Body of pancreas (tissue), 4 donors: ENCODE measurements around the gene DAB1. TPM values are rescaled to one million over a fixed set of nuclear protein-coding genes. Genes with fewer than 3 reads are reported as not detected.

Source experiments
- ATAC-seq: fragments of 150-250 bp; one replicate; pipeline ENCODE4 v1.9.1; 2016
- DNase-seq, 4 donors: peaks; one replicate each; pipeline ENCODE4 v3.0.0-alpha.2; 2019
- H3K27ac ChIP-seq, 4 donors: fragments of 200-600 bp; sonication (generic); 1 replicate in 3 of 4; 2 replicates in 1 of 4; pipeline versions ENCODE4 v1.5.1 to v1.6.1; 2016 to 2019; ENCODE audit warnings: mild to moderate bottlenecking in 1 of 4, mixed read lengths in 1 of 4, moderate library complexity in 1 of 4
- H3K27me3 ChIP-seq, 2 donors: fragments of 200-600 bp; sonication (generic); one replicate each; pipeline ENCODE4 v1.6.0; 2016; ENCODE audit warnings: mild to moderate bottlenecking in 1 of 2
- H3K36me3 ChIP-seq, 2 donors: fragments of 200-600 bp; sonication (generic); replicated peaks in 1 of 2; 2 replicates each; pipeline ENCODE4 v1.5.1; 2016; ENCODE audit warnings: low read depth in 2 of 2; ENCODE audit not compliant: insufficient read depth in 1 of 2
- H3K4me1 ChIP-seq: fragments of 200-600 bp; sonication (generic); one replicate; pipeline ENCODE4 v1.6.0; 2016
- H3K4me3 ChIP-seq, 2 donors: fragments of 200-600 bp; sonication (generic); 1 replicate in 1 of 2; 2 replicates in 1 of 2; pipeline ENCODE4 v1.5.1; 2016 to 2019
- H3K9me3 ChIP-seq, 3 donors: fragments of 200-600 bp; sonication (generic); 1 replicate in 2 of 3; 2 replicates in 1 of 3; pipeline ENCODE4 v1.5.1; 2016
- CTCF ChIP-seq, 7 experiments: fragments of 450-650 bp in 4 of 7; fragments of 200-600 bp in 3 of 7; sonication (generic) in 3 of 7; IDR thresholded peaks; one replicate each; pipeline ENCODE4 v1.5.1; 2016 to 2019; ENCODE audit warnings: antibody characterized with exemption in 7 of 7
- POLR2A ChIP-seq, 3 donors: fragments of 450-650 bp; IDR thresholded peaks; one replicate each; pipeline ENCODE4 v1.6.1; 2016; ENCODE audit warnings: antibody characterized with exemption in 3 of 3, mild to moderate bottlenecking in 2 of 3
- WGBS, 2 donors: methylation state at CpG; one replicate each; pipeline ENCODE4 v1.1.5; 2017; 5-methylcytosine and 5-hydroxymethylcytosine counted together
- intact Hi-C: fragments of 100-400 bp; cut with DNase I; formaldehyde crosslinking; loops from one replicate; pipeline ENCODE4 v1.15.1; 2023
- total RNA-seq, 2 donors: library from RNA; depleted of rRNA; stranded (reverse); fragments of >200 nt; gene quantifications; one replicate each; pipeline ENCODE4 v1.1.0, GENCODE V29; 2016

Gene DAB1
- total RNA-seq, 2 donors from 2014 or later: under 0.01 TPM; not detected in 1

- DNase-seq (no peak), ATAC-seq (no peak)
- 28 to 30% methylated on average over 2 of the region's 2 CpGs for WGBS, 2 donors
- intact Hi-C loops: no loop called here
- no peaks in the 10 kb centered on the region for H3K4me1 ChIP-seq
- H3K36me3 ChIP-seq: no peaks in the 10 kb centered on the region
- no peak overlapping the region for H3K4me3 ChIP-seq
- H3K27me3 ChIP-seq: no peaks in the 10 kb centered on the region
- H3K27ac ChIP-seq: no peak overlapping the region
- TF ChIP-seq POLR2A (IDR thresholded peaks at IDR 0.05) (no peak), CTCF (IDR thresholded peaks at IDR 0.05) (no peak)
- H3K9me3 ChIP-seq: no peaks in the 10 kb centered on the region
Measured at GRCh38 chr1:57361516-57361915, 62.3 kb downstream of the DAB1 start.

GRCh38 chr1:57360846-57361407, 62.9 kb downstream of the DAB1 start:
- intact Hi-C loops: no loop called here
- DNase-seq (no peak), ATAC-seq (no peak)
- Histone ChIP-seq H3K27me3 (no peaks in the 10 kb centered on the region), H3K4me3 (no peak overlapping the region), H3K27ac (no peak overlapping the region), H3K4me1 (no peaks in the 10 kb centered on the region), H3K9me3 (no peaks in the 10 kb centered on the region), H3K36me3 (no peaks in the 10 kb centered on the region)
- 79 to 86% methylated on average over 4 of the region's 4 CpGs for WGBS, 2 donors
- no peak for TF ChIP-seq CTCF (IDR thresholded peaks at IDR 0.05)
- no peak for TF ChIP-seq POLR2A (IDR thresholded peaks at IDR 0.05)

- no peak for ATAC-seq
- WGBS, 2 donors: 34 to 45% methylated on average over 3 of the region's 3 CpGs
- intact Hi-C loops: no loop called here
Measured at GRCh38 chr1:57357462-57357861, 66.4 kb downstream of the DAB1 start.

GRCh38 chr1:57353654-57354053, 70.2 kb downstream of the DAB1 start:
- Histone ChIP-seq H3K36me3 (no peaks in the 10 kb centered on the region), H3K4me3 (no peak overlapping the region), H3K27ac (no peak overlapping the region), H3K4me1 (no peaks in the 10 kb centered on the region), H3K9me3 (no peaks in the 10 kb centered on the region), H3K27me3 (no peaks in the 10 kb centered on the region)
- ATAC-seq (no peak), DNase-seq (no peak)
- intact Hi-C loops: no loop called here
- 62 to 72% methylated on average over 4 of the region's 4 CpGs for WGBS, 2 donors
- TF ChIP-seq CTCF (IDR thresholded peaks at IDR 0.05) (no peak), POLR2A (IDR thresholded peaks at IDR 0.05) (no peak)

More at GRCh38 chr1:57357462-57357861, 66.4 kb downstream of the DAB1 start:
- Histone ChIP-seq H3K4me3 (no peak overlapping the region), H3K9me3 (no peaks in the 10 kb centered on the region), H3K4me1 (no peaks in the 10 kb centered on the region), H3K27me3 (no peaks in the 10 kb centered on the region), H3K27ac (no peak overlapping the region), H3K36me3 (no peaks in the 10 kb centered on the region)
- TF ChIP-seq POLR2A (IDR thresholded peaks at IDR 0.05) (no peak), CTCF (IDR thresholded peaks at IDR 0.05) (no peak)
- no peak for DNase-seq

DNA sequence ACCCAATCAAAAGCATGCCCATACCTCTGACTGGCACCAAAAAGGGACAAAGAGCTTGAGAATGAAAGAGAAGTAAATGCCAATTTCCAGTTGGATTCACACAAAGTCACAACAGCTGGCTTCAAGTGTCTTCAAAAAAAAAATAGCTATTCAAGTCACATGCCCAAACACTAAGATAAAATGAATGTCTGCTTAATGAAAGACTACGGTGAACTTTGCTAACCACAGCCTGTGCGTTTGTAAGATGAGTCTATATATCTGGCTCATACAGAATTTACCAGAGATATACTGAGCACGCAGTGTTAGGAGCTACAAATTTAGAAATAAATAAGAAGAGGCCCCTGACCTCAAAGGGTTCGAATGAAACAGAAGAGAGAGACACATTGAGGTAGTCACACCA, 73.2 kb downstream of the DAB1 start:
- TF ChIP-seq POLR2A (IDR thresholded peaks at IDR 0.05) (no peak), CTCF (IDR thresholded peaks at IDR 0.05) (no peak)
- Histone ChIP-seq H3K4me1 (no peaks in the 10 kb centered on the region), H3K27ac (no peak overlapping the region), H3K36me3 (no peaks in the 10 kb centered on the region), H3K4me3 (no peak overlapping the region), H3K27me3 (no peaks in the 10 kb centered on the region), H3K9me3 (no peaks in the 10 kb centered on the region)
- DNase-seq (no peak), ATAC-seq (no peak)
- intact Hi-C loops: no loop called here
- 43 to 57% methylated on average over 4 of the region's 4 CpGs for WGBS, 2 donors
